GM12801 (cell line): Measurements from ENCODE around the gene KIF5A.

ENCODE experiments used
- TF ChIP-seq, protein P1 (sequence below): IDR thresholded peaks from one replicate; pipeline ENCODE4 v1.5.1; 2011; ENCODE audit warnings: control low read depth; ENCODE audit not compliant: insufficient read length; ENCODE audit errors: extremely low read depth

The KIF5A gene

DNA sequence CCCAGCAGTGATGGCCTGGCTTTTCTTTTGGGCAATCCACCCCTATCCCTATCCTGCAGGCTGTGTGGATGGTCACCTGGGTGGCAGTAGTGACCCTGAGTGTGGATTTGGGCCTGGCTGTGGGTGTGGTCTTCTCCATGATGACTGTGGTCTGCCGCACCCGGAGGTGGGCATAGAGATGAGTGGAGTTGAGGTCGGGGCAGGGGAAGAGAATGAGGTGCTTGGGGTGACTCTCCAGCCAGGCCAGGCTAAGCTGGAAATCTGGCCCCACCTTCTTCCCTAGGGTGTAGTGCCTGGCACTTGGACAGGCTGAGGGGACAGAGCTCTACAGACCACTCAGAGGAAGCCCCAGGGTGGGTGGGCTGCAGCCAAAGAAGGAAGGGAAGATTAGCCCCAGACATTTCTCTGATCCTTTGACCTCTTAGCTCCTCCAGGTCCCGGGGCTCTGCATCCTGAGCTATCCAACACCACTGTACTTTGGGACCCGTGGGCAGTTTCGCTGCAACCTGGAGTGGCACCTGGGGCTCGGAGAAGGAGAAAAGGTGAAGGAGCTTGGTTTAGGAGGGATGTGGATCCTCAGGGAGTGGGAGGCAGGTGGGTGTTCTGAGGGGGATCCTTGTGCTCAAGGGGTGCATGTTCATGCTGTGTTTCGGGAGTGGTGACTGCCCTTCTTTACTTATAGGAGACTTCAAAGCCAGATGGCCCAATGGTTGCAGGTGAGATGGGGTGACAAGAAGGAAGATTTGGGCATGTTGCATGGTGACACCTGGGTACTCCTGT lies 74.8 kb downstream of the KIF5A start:
- TF ChIP-seq, protein P1, sequence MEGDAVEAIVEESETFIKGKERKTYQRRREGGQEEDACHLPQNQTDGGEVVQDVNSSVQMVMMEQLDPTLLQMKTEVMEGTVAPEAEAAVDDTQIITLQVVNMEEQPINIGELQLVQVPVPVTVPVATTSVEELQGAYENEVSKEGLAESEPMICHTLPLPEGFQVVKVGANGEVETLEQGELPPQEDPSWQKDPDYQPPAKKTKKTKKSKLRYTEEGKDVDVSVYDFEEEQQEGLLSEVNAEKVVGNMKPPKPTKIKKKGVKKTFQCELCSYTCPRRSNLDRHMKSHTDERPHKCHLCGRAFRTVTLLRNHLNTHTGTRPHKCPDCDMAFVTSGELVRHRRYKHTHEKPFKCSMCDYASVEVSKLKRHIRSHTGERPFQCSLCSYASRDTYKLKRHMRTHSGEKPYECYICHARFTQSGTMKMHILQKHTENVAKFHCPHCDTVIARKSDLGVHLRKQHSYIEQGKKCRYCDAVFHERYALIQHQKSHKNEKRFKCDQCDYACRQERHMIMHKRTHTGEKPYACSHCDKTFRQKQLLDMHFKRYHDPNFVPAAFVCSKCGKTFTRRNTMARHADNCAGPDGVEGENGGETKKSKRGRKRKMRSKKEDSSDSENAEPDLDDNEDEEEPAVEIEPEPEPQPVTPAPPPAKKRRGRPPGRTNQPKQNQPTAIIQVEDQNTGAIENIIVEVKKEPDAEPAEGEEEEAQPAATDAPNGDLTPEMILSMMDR: no peak

DNA sequence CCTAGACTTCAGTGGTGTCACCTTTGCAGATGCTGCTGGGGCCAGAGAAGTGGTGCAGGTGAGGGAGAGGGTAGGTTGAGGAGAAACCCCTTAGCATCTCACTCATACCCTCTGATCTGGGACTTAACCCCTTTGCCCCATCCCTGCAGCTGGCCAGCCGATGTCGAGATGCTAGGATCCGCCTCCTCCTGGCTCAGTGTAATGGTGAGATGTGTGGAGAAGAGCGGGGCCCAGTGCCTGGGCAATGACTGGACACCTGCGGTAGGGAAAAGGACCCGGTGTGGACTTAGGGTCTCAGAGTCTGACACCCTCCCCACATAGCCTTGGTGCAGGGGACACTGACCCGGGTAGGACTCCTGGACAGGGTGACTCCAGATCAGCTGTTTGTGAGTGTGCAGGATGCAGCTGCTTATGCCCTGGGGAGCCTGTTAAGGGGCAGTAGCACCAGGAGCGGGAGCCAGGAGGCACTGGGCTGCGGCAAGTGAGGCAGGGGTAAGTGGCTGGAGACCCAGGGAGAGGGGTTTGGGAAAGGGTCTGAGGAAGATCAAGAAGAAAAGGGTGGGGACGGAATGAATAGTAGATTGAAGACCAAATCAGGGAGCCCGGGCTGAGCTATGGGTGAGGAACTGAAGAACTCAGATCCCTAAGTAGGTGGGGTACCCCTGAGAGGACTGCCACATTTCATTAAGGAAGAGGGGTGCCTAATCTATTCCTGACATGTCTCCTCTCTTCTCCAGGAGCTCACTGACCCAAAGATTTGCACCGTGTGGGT lies 75.6 kb downstream of the KIF5A start:
- TF ChIP-seq, protein P1: no peak

DNA sequence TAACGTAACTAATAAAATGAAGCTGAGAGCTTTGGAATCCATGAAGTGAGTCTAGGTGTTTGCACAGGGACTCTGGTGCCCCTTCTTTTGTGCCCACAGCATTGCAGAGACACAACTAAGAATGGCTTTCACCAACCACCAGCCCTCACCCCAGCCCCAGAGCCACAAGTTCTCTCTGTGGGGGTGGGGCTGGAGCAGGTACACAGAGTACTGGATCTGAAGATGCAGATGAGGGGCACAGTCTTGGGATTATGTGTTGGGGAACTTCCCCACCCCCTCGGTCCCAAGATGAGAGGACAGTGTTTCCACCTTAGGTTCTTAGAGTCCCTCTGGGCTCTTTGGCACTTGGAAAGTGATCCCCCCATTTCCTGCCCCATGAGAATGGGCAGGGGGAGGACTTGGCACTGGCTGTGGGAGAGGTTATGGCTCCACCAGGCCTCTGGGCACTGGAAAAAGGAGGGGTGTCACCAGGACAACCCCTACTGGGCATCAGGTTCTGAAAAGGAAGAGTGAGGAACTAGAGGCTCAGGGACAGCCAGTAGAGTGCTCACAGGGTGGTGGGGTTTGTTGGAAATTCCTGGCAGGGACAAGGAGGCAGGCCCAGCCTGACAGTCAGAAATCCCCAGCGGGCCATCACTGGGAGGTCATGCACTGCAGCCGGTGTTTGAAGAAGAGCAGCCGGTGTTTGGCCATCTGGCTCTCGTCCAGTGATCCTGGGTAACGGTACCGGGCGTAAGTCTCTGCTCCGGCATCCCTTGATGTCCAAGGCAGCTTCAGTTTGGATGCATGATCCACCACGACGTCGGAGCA lies 76.5 kb downstream of the KIF5A start:
- TF ChIP-seq, protein P1: no peak

DNA sequence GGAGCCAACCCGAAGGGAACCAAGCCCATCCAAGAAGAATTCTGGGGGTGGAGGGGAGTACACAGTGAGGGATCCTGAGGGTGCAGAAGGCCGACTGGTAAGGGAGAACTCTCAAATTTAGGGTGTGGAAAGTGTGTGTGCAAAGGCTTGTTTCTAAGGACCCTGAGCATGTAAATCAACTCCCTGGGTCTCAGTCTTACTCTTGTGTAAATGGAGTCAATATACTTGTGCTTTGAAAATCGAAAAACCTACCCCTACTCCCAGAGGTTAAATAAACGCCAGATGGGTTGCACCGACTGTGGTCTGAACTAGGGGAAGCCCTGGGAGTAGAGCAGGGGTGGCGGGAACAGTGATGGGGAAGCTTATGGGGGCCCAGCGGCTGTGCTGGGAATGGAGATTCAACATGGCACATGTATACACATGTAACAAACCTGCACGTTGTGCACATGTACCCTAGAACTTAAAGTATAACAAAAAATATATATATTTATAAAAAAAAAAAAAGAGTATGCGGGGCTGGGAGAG lies 77.1 kb downstream of the KIF5A start:
- TF ChIP-seq, protein P1: no peak

DNA sequence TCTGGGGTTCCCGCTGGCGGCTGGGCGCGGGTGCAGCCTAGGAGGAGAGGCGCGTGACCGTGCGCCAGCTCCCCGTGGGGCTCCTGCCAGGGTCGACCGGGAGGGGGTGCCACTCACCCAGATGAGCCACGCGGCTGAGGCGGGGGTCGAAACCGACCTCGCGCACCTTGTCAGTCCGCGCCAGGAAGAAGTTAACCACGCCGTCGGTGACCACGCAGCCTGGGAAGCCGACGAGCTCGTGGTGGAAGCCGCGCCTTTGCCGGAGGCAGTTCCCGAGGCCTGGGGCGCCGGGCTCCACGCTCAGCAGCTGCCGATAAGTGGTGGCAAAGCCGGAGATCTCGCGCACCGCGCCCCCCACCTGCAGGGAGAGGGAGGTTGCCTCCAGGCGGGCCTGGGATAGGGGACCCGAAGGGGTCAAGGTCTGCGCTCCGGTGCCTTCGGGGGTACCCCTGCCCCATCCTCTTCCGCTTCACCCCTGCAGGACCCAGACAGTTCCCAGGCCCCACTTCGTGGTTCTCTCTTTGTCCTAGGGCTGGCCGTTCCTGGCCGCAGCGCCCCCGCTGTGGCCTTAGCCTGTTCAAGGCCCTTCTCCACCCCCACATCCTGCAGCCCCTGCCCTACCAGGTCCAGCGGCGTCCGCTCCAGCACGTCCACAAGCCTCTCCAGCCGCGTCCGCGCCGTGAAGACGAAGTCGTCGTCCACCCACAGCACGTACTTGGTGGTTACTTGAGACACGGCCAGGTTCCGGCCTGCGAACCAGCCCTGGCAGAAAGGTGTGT lies 77.8 kb downstream of the KIF5A start:
- TF ChIP-seq, protein P1: no peak

DNA sequence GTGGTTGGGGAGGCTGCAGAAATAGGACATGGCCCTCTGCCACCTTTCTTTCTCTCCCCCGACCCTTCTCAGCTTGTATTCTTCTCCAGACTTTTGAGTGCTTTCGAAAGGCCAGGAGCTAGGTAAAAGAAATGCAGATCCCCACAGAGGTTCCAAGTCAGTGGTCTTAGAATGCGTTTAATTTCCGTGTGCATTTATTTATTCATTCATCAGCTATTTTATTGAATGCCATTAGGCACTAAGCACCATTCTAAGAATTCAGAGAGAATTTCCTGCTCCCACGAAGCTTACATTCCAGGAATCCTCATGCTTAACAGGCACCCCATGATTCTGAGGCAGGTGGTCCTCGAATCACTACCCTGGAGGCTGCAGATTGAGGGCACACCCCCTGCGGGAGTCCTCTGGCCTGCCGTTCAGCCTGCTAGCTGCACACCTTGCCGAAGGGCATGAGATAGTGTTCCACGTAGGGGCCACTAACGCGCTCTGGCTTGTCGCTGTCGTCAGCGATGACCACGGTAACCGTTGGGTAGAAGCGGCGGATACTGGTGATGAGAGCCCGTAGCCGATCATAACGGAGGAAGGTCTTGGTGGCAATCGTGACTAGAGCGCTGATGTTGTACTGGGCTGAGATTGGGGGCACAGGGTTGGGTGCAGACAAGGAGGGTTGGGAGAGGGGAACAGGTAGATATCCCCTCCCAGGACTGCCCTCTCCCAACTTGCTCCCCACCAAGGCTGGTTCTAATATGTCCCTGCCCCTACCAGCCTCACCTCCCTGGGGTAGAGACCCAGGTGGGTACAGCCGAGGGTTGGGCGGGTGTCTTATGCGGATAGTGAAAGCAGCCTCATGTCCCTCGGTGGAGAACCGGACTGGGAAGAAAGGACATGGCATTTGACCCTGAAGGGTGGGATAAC lies 78.7 kb downstream of the KIF5A start:
- TF ChIP-seq, protein P1: no peak
